SK-N-SH (cell line): ENCODE data around the gene PICK1. TPM values are rescaled to one million over a fixed set of nuclear protein-coding genes. Genes with fewer than 3 reads are reported as not detected.

Experiments
- CTCF ChIA-PET: fragments of 300-600, 350-600 bp; formaldehyde crosslinking; extraction: SDS; loops from one replicate; lab custom pipeline; 2021; lab: Yijun Ruan, JAX
- POLR2A ChIA-PET: fragments of 350-600 bp; sonication (Branson Sonifier 250); formaldehyde crosslinking; extraction: SDS; loops from one replicate; lab custom pipeline; 2020; ENCODE audit warnings: antibody characterized with exemption, inconsistent platforms; lab: Yijun Ruan, JAX
- DNase-seq: peaks from one replicate; pipeline ENCODE4 v3.0.0; 2012
- H2AFZ ChIP-seq: fragments of 200-600 bp; sonication (generic); 2 replicates; pipeline ENCODE4 v1.8.1; 2016; ENCODE audit warnings: antibody characterized with exemption, mild to moderate bottlenecking, low read depth
- H3F3A ChIP-seq: fragments of 200-600 bp; sonication (generic); replicated peaks from 2 replicates; pipeline ENCODE3; 2016; ENCODE audit warnings: antibody characterized with exemption, mild to moderate bottlenecking; ENCODE audit not compliant: insufficient read depth
- H3K27ac ChIP-seq, 2 experiments: fragments of 200-500 bp in 1 of 2; fragments of 200-600 bp in 1 of 2; sonication (Bioruptor generic) in 1 of 2; sonication (generic), shearing (Covaris generic) in 1 of 2; 2 replicates each; pipeline versions ENCODE4 v1.5.1 to v1.6.1; 2014 to 2016; ENCODE audit warnings: low read depth in 2 of 2, inconsistent platforms in 1 of 2, low read length in 1 of 2, mild to moderate bottlenecking in 1 of 2, mixed read lengths in 1 of 2
- H3K27me3 ChIP-seq: fragments of 200-600 bp; sonication (generic), shearing (Covaris generic); 2 replicates; pipeline ENCODE4 v1.6.1; 2016; ENCODE audit warnings: mixed run types; ENCODE audit not compliant: insufficient read depth
- H3K36me3 ChIP-seq, 2 experiments: fragments of 200-500 bp in 1 of 2; fragments of 200-600 bp in 1 of 2; sonication (Bioruptor generic) in 1 of 2; sonication (generic) in 1 of 2; replicated peaks in 1 of 2; 2 replicates each; pipeline versions ENCODE3 to v1.5.1; 2014 to 2016; ENCODE audit warnings: low read length in 1 of 2, mild to moderate bottlenecking in 1 of 2; ENCODE audit not compliant: insufficient read depth in 2 of 2, control insufficient read depth in 1 of 2
- H3K4me1 ChIP-seq, 2 experiments: fragments of 200-500 bp in 1 of 2; fragments of 200-600 bp in 1 of 2; sonication (Bioruptor generic) in 1 of 2; sonication (generic), shearing (Covaris generic) in 1 of 2; 2 replicates each; pipeline versions ENCODE4 v1.5.1 to v1.6.1; 2014 to 2016; ENCODE audit warnings: low read depth in 1 of 2, low read length in 1 of 2, mixed run types in 1 of 2; ENCODE audit not compliant: insufficient read depth in 2 of 2, control insufficient read depth in 1 of 2
- H3K4me2 ChIP-seq: fragments of 200-600 bp; sonication (generic), shearing (Covaris generic); 2 replicates; pipeline ENCODE4 v1.6.1; 2017; ENCODE audit warnings: mixed run types
- H3K4me3 ChIP-seq, 2 experiments: fragments of 200-500 bp in 1 of 2; fragments of 200-600 bp in 1 of 2; sonication (Bioruptor generic) in 1 of 2; sonication (generic), shearing (Covaris generic) in 1 of 2; 2 replicates each; pipeline versions ENCODE4 v1.5.1 to v1.8.1; 2014 to 2016; ENCODE audit warnings: low read depth in 2 of 2, inconsistent platforms in 1 of 2, low read length in 1 of 2, mild to moderate bottlenecking in 1 of 2, mixed read lengths in 1 of 2, moderate library complexity in 1 of 2
- H3K79me2 ChIP-seq: fragments of 200-600 bp; sonication (generic); 2 replicates; pipeline ENCODE4 v1.8.1; 2017; ENCODE audit warnings: mild to moderate bottlenecking; ENCODE audit not compliant: insufficient read depth
- H3K9ac ChIP-seq: fragments of 200-600 bp; sonication (generic); 2 replicates; pipeline ENCODE4 v1.6.1; 2017; ENCODE audit warnings: mixed run types
- H3K9me2 ChIP-seq: fragments of 200-600 bp; sonication (generic); 2 replicates; pipeline ENCODE4 v1.6.1; 2017; ENCODE audit warnings: mixed run types
- H3K9me3 ChIP-seq: fragments of 200-600 bp; sonication (generic); 2 replicates; pipeline ENCODE4 v1.6.1; 2017; ENCODE audit warnings: mixed run types, mild to moderate bottlenecking, moderate library complexity
- H4K20me1 ChIP-seq: fragments of 200-600 bp; sonication (generic); 2 replicates; pipeline ENCODE4 v1.6.1; 2017; ENCODE audit warnings: mild to moderate bottlenecking, mixed run types; ENCODE audit not compliant: insufficient read depth
- ELF1 ChIP-seq: IDR thresholded peaks from 2 replicates; pipeline ENCODE4 v1.4.0; 2012
- EZH2phosphoT487 ChIP-seq: fragments of 200-600 bp; sonication (generic); IDR thresholded peaks from 2 replicates; pipeline ENCODE4 v1.6.1; 2017; ENCODE audit warnings: low read depth, mixed run types, mild to moderate bottlenecking, antibody characterized with exemption, moderate library complexity, borderline replicate concordance
- FOXM1 ChIP-seq: IDR thresholded peaks from 2 replicates; pipeline ENCODE4 v1.4.0; 2012; ENCODE audit warnings: low read depth, mild to moderate bottlenecking
- GABPA ChIP-seq: IDR thresholded peaks from 2 replicates; pipeline ENCODE4 v1.4.0; 2012; ENCODE audit warnings: low read depth, mild to moderate bottlenecking
- MAX ChIP-seq: IDR thresholded peaks from 2 replicates; pipeline ENCODE4 v1.4.0; 2012; ENCODE audit warnings: low read depth
- MEF2A ChIP-seq: IDR thresholded peaks from 2 replicates; pipeline ENCODE4 v1.4.0; 2012; ENCODE audit warnings: low read depth, borderline replicate concordance
- MXI1 ChIP-seq: IDR thresholded peaks from 2 replicates; pipeline ENCODE4 v1.6.1; 2012; ENCODE audit warnings: mild to moderate bottlenecking, low read depth, low read length, improper control_type of control experiment
- POLR2AphosphoS5 ChIP-seq: IDR thresholded peaks from 2 replicates; pipeline ENCODE4 v1.6.1; 2012; ENCODE audit warnings: low read depth, low read length
- RAD21 ChIP-seq: IDR thresholded peaks from 2 replicates; pipeline ENCODE4 v1.6.1; 2012; ENCODE audit warnings: mild to moderate bottlenecking, low read length
- RXRA ChIP-seq: IDR thresholded peaks from 2 replicates; pipeline ENCODE4 v1.4.0; 2012; ENCODE audit warnings: low read depth, mild to moderate bottlenecking, borderline replicate concordance
- SIN3A ChIP-seq: IDR thresholded peaks from 2 replicates; pipeline ENCODE4 v1.6.1; 2012; ENCODE audit warnings: low read depth, mild to moderate bottlenecking, low read length, moderate library complexity, borderline replicate concordance
- SMC3 ChIP-seq: IDR thresholded peaks from 2 replicates; pipeline ENCODE4 v1.6.1; 2012; ENCODE audit warnings: low read depth, low read length, improper control_type of control experiment
- TAF1 ChIP-seq: IDR thresholded peaks from 2 replicates; pipeline ENCODE4 v1.6.1; 2012; ENCODE audit warnings: low read depth, mild to moderate bottlenecking, low read length, moderate library complexity, borderline replicate concordance
- TEAD4 ChIP-seq: IDR thresholded peaks from 2 replicates; pipeline ENCODE4 v1.4.0; 2012; ENCODE audit warnings: mild to moderate bottlenecking, borderline replicate concordance; ENCODE audit not compliant: insufficient read depth
- WGBS: methylation state at CpG from one replicate; pipeline ENCODE4 v1.1.6; 2017; ENCODE audit warnings: low lambda C conversion rate; 5-methylcytosine and 5-hydroxymethylcytosine counted together
- polyA plus RNA-seq, 3 experiments: library from polyadenylated mRNA; depleted of rRNA; stranded (reverse); fragments of >200 nt; gene quantifications; 2 replicates each; pipeline ENCODE4 v1.2.3, GENCODE V29; 2012
- TF ChIP-seq, protein P1 (sequence below): fragments of 200-600 bp; sonication (generic); IDR thresholded peaks from 2 replicates; pipeline ENCODE4 v1.6.1; 2017; ENCODE audit warnings: antibody characterized with exemption, mild to moderate bottlenecking, moderate library complexity
- TF ChIP-seq, protein P2 (sequence below): fragments of 150-350 bp; IDR thresholded peaks from 2 replicates; pipeline ENCODE4 v1.6.1; 2016; ENCODE audit warnings: mild to moderate bottlenecking, low read depth, low read length
- TF ChIP-seq, protein P3 (sequence below): IDR thresholded peaks from 2 replicates; pipeline ENCODE4 v1.4.0; 2012; ENCODE audit warnings: low read depth, borderline replicate concordance
- TF ChIP-seq, protein P4 (sequence below): IDR thresholded peaks from 2 replicates; pipeline ENCODE4; 2012

Gene PICK1
- polyA plus RNA-seq, 1 of the 3 experiments (the other 2 are of a cell fraction): 36.8 TPM

GRCh38 chr22:38114484-38115398 is 57.5 kb downstream of the PICK1 start:
- CTCF ChIA-PET: interaction anchor here (0.6 to 1.7 kb wide), 24 partner anchors 9 to 404 kb away, joined by 3 to 17 read pairs (median 4); partner anchors contain the start of gene MAFF
- no peaks in the 10 kb centered on the region; a peak in 1 of 4 replicates for H3K4me1 ChIP-seq
- H3K27ac ChIP-seq: no peak overlapping the region
- no peaks in the 10 kb centered on the region for H3K9me3 ChIP-seq
- H3K4me2 ChIP-seq: no peak overlapping the region
- H3K36me3 ChIP-seq: no peaks in the 10 kb centered on the region
- peak; percentile 88 for DNase-seq
- no peaks in the 10 kb centered on the region for H3K27me3 ChIP-seq
- H3F3A ChIP-seq: no peaks in the 10 kb centered on the region
- no peak for TF ChIP-seq MEF2A
- TF ChIP-seq SMC3: peak; percentile 66
- no peak for TF ChIP-seq EZH2phosphoT487
- TF ChIP-seq MXI1: no peak
- no peak for TF ChIP-seq ELF1
- TF ChIP-seq, protein P1, sequence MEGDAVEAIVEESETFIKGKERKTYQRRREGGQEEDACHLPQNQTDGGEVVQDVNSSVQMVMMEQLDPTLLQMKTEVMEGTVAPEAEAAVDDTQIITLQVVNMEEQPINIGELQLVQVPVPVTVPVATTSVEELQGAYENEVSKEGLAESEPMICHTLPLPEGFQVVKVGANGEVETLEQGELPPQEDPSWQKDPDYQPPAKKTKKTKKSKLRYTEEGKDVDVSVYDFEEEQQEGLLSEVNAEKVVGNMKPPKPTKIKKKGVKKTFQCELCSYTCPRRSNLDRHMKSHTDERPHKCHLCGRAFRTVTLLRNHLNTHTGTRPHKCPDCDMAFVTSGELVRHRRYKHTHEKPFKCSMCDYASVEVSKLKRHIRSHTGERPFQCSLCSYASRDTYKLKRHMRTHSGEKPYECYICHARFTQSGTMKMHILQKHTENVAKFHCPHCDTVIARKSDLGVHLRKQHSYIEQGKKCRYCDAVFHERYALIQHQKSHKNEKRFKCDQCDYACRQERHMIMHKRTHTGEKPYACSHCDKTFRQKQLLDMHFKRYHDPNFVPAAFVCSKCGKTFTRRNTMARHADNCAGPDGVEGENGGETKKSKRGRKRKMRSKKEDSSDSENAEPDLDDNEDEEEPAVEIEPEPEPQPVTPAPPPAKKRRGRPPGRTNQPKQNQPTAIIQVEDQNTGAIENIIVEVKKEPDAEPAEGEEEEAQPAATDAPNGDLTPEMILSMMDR: peak; percentile 68
- TF ChIP-seq RAD21: peak; percentile 65
- no peak overlapping the region for H2AFZ ChIP-seq
- H3K9me2 ChIP-seq: no peaks in the 10 kb centered on the region
- WGBS: 20% methylated on average over 1 of the region's 32 CpGs
- H3K9ac ChIP-seq: no peak overlapping the region
- H4K20me1 ChIP-seq: no peaks in the 10 kb centered on the region
- no peaks in the 10 kb centered on the region for H3K79me2 ChIP-seq
- H3K4me3 ChIP-seq: peak overlapping the region in 1 of 2 experiments; percentile 29; a peak in 1 of 4 replicates
- POLR2A ChIA-PET: no interaction called here

DNA sequence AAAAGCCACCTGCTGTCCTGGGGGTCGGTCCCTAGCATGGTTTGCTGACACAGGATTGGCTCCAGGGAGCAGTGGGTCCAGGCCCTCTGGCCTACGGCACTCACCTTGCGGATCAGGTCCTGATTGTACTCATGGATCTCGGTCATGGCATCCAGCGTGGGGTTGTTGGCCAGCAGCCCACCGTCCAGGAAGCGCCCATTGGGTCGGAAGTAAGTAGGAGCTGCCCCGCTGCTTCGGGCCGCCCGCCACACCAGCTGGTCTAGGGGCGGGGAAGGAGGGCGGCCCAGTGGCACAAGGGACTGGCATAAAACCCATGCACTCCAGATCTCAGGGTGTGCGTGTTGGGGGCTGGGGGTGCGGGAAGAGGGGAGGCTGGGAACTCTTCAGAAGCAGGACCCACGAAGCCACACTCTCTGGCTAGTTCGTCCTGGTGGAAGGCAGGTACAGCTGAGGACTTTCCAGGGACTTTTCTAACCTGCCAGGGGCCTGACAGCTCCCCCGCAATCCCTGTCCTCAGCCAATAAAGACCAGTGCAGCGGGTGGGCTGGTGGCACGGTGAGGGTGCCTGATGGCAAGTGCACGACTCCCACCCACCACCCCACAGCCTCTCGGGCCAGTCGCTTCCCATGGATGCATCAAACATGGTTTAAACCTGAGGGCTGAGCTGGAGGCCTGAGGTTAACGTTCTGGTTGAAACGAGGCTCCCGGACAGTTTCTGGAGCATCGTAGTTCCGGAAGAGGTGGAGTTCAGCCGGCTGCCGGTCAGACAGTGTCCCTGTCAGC is 58.4 kb downstream of the PICK1 start:
- no peaks in the 10 kb centered on the region for H3K79me2 ChIP-seq
- ChIA-PET POLR2A (no interaction called here), CTCF (interaction anchor here (1.0 to 1.7 kb wide), 5 partner anchors 12 to 79 kb away, joined by 4 to 9 read pairs (median 5); no protein-coding TSS in a partner anchor)
- H3K4me1 ChIP-seq: no peaks in the 10 kb centered on the region; a peak in 1 of 4 replicates
- 96% methylated on average over 5 of the region's 31 CpGs for WGBS
- H3K9me2 ChIP-seq: no peaks in the 10 kb centered on the region
- H3K27me3 ChIP-seq: no peaks in the 10 kb centered on the region
- no peaks in the 10 kb centered on the region for H3F3A ChIP-seq
- H3K9ac ChIP-seq: no peak overlapping the region
- no peaks in the 10 kb centered on the region for H3K36me3 ChIP-seq
- H3K27ac ChIP-seq: no peak overlapping the region
- H3K4me3 ChIP-seq: no peak overlapping the region
- DNase-seq: no peak
- H2AFZ ChIP-seq: no peak overlapping the region
- H3K9me3 ChIP-seq: no peaks in the 10 kb centered on the region
- H3K4me2 ChIP-seq: no peak overlapping the region
- no peaks in the 10 kb centered on the region for H4K20me1 ChIP-seq
- TF ChIP-seq FOXM1 (no peak), MAX (no peak), TEAD4 (no peak), RXRA (no peak), TAF1 (no peak), MEF2A (no peak), SIN3A (no peak), MXI1 (no peak), POLR2AphosphoS5 (no peak), GABPA (no peak)
- TF ChIP-seq, protein P2, sequence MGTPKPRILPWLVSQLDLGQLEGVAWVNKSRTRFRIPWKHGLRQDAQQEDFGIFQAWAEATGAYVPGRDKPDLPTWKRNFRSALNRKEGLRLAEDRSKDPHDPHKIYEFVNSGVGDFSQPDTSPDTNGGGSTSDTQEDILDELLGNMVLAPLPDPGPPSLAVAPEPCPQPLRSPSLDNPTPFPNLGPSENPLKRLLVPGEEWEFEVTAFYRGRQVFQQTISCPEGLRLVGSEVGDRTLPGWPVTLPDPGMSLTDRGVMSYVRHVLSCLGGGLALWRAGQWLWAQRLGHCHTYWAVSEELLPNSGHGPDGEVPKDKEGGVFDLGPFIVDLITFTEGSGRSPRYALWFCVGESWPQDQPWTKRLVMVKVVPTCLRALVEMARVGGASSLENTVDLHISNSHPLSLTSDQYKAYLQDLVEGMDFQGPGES: no peak
- TF ChIP-seq, protein P3, sequence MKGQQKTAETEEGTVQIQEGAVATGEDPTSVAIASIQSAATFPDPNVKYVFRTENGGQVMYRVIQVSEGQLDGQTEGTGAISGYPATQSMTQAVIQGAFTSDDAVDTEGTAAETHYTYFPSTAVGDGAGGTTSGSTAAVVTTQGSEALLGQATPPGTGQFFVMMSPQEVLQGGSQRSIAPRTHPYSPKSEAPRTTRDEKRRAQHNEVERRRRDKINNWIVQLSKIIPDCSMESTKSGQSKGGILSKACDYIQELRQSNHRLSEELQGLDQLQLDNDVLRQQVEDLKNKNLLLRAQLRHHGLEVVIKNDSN: no peak
- TF ChIP-seq, protein P4, sequence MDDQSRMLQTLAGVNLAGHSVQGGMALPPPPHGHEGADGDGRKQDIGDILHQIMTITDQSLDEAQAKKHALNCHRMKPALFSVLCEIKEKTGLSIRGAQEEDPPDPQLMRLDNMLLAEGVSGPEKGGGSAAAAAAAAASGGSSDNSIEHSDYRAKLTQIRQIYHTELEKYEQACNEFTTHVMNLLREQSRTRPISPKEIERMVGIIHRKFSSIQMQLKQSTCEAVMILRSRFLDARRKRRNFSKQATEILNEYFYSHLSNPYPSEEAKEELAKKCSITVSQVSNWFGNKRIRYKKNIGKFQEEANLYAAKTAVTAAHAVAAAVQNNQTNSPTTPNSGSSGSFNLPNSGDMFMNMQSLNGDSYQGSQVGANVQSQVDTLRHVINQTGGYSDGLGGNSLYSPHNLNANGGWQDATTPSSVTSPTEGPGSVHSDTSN: no peak
